ENCODE data around the gene KRTAP9-7. TPM values are rescaled to one million over a fixed set of nuclear protein-coding genes. Genes with fewer than 3 reads are reported as not detected.

Gene KRTAP9-7
- total and polyA plus RNA-seq, 4 donors = not detected

DNA sequence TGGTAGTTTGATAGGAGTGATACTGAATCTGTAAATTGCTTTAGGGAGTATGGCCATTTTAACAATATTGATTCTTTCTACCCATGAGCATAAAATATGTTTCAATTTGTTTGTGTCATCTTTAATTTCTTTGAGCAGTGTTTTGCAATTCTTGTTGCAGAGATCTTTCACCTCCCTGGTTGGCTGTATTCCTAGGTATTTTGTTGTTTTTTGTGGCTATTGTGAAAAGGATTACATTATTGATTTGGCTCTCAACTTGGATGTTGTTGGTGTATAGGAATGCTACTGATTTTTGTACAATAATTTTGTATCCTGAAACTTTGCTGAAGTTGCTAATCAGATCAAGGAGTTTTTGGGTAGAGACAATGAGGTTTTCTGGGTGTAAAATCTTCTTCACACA is 17.1 kb upstream of the KRTAP9-7 start:
- H3K9ac ChIP-seq (ENCODE audit: low read depth in 1 of 2, low read length in 2 of 2) = no peak overlapping the region

More for the DNA sequence above, 17.1 kb upstream of the KRTAP9-7 start:
- Histone ChIP-seq H3K27me3 (ENCODE audit: control insufficient read depth in 4 of 4, insufficient read depth in 4 of 4, low read length in 3 of 4) (peaks cover 0 to 2% (median 0%) of the 10 kb centered on the region in 4 donors), H3K4me3 (ENCODE audit: low read depth in 1 of 3, low read length in 3 of 3) (no peak overlapping the region), H3K9me3 (ENCODE audit: control insufficient read depth in 4 of 4, low read length in 3 of 4) (no peaks in the 10 kb centered on the region), H3K27ac (ENCODE audit: low read depth in 1 of 2, low read length in 2 of 2) (no peak overlapping the region), H3K4me1 (ENCODE audit: control insufficient read depth in 4 of 4, insufficient read depth in 4 of 4, low read length in 3 of 4) (no peaks in the 10 kb centered on the region), H3K36me3 (ENCODE audit: control insufficient read depth in 4 of 4, insufficient read depth in 3 of 4, low read depth in 1 of 4, low read length in 3 of 4) (no peaks in the 10 kb centered on the region)
- no peak for TF ChIP-seq ATF3 (IDR thresholded peaks at IDR 0.05)
- no peak for TF ChIP-seq EGR1 (IDR thresholded peaks at IDR 0.05; ENCODE audit: low read depth in 2 of 2)
- TF ChIP-seq, protein P1, sequence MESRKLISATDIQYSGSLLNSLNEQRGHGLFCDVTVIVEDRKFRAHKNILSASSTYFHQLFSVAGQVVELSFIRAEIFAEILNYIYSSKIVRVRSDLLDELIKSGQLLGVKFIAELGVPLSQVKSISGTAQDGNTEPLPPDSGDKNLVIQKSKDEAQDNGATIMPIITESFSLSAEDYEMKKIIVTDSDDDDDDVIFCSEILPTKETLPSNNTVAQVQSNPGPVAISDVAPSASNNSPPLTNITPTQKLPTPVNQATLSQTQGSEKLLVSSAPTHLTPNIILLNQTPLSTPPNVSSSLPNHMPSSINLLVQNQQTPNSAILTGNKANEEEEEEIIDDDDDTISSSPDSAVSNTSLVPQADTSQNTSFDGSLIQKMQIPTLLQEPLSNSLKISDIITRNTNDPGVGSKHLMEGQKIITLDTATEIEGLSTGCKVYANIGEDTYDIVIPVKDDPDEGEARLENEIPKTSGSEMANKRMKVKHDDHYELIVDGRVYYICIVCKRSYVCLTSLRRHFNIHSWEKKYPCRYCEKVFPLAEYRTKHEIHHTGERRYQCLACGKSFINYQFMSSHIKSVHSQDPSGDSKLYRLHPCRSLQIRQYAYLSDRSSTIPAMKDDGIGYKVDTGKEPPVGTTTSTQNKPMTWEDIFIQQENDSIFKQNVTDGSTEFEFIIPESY (IDR thresholded peaks at IDR 0.05) = no peak
- TF ChIP-seq JUND (IDR thresholded peaks at IDR 0.05) = no peak
- no peak for TF ChIP-seq FOXA2 (IDR thresholded peaks at IDR 0.05)
- TF ChIP-seq RAD21 (IDR thresholded peaks at IDR 0.05) = no peak
- no peak for TF ChIP-seq FOXA1 (IDR thresholded peaks at IDR 0.05)
- TF ChIP-seq YY1 (IDR thresholded peaks at IDR 0.05) = no peak
- no peak for TF ChIP-seq GABPA (IDR thresholded peaks at IDR 0.05 in 1 of 2, conservative IDR thresholded peaks at IDR 0.05 in 1 of 2)
- no peak for TF ChIP-seq REST (IDR thresholded peaks at IDR 0.05)
- no peak for TF ChIP-seq SP1 (IDR thresholded peaks at IDR 0.05)
- no peak for TF ChIP-seq CTCF (IDR thresholded peaks at IDR 0.05; ENCODE audit: low read depth, low read length, missing input control)
- no peak for TF ChIP-seq RXRA (IDR thresholded peaks at IDR 0.05)
- no peak for DNase-seq (ENCODE audit: low spot score)
